Measurements from ENCODE around the gene TTI1.

Gene TTI1

GRCh38 chr20:38033330-38034107 lies at the start of gene TTI1, which contains the start of gene RPRD1B:
Gene TTI1, minus strand, starts transcription at chr20:38033456. Its CDS starts 19,640 bp downstream, at chr20:38013816.
Gene RPRD1B, plus strand, starts transcription at chr20:38033746. Its CDS starts 202 bp downstream, at chr20:38033948.
- peak within 1 kb of the TSS; percentile 89 for H3K27ac ChIP-seq (ENCODE audit: low read depth, low read length)
- peaks cover 43 to 49% of the 10 kb centered on the region in 2 donors for H3K4me1 ChIP-seq (ENCODE audit: control insufficient read depth in 1 of 2, insufficient read depth in 2 of 2, low read length in 2 of 2)
- H3K9ac ChIP-seq (ENCODE audit: low read depth in 1 of 2, low read length in 2 of 2) = peak within 1 kb of the TSS; percentile 88 to 99
- peak within 1 kb of the TSS; percentile 93 to 97 for H3K4me3 ChIP-seq (ENCODE audit: low read depth in 1 of 2, low read length in 2 of 2)
- H3K9me3 ChIP-seq (ENCODE audit: control insufficient read depth in 1 of 2, low read length in 2 of 2) = no peaks in the 10 kb centered on the region
- peaks cover 4 to 6% of the 10 kb centered on the region in 2 donors for H3K36me3 ChIP-seq (ENCODE audit: control insufficient read depth in 1 of 2, insufficient read depth in 2 of 2, low read length in 2 of 2)
- no peaks in the 10 kb centered on the region for H3K27me3 ChIP-seq (ENCODE audit: control insufficient read depth in 1 of 2, insufficient read depth in 2 of 2, low read length in 2 of 2)

DNA sequence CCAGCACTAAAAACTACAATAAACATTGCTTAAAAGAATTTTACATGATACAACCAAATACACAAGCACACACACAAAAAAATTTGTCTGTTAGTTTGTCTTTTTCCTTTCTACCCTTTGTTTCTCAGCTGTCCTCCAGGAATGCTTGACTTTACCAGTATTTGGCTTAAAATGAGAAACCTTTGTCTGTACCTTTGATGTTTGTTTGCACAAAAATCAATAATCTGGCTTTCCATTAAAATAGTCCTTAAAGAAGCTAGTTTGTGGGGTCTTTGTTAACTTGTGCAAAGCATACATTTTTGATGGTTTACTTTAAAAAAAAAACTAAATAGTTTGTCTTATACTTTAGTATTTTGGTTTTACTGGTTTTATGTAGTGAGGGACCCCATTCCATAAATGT lies 49.6 kb upstream of the TTI1 start:
- no peaks in the 10 kb centered on the region for H3K27me3 ChIP-seq (ENCODE audit: control insufficient read depth in 1 of 2, insufficient read depth in 2 of 2, low read length in 2 of 2)
- peaks cover 14 to 62% of the 10 kb centered on the region in 2 donors for H3K36me3 ChIP-seq (ENCODE audit: control insufficient read depth in 1 of 2, insufficient read depth in 2 of 2, low read length in 2 of 2)
- no peaks in the 10 kb centered on the region for H3K9me3 ChIP-seq (ENCODE audit: control insufficient read depth in 1 of 2, low read length in 2 of 2)
- no peak overlapping the region for H3K4me3 ChIP-seq (ENCODE audit: low read depth in 1 of 2, low read length in 2 of 2)
- H3K27ac ChIP-seq (ENCODE audit: low read depth, low read length) = no peak overlapping the region
- no peak overlapping the region for H3K9ac ChIP-seq (ENCODE audit: low read depth in 1 of 2, low read length in 2 of 2)
- H3K4me1 ChIP-seq (ENCODE audit: control insufficient read depth in 1 of 2, insufficient read depth in 2 of 2, low read length in 2 of 2) = no peaks in the 10 kb centered on the region

- Histone ChIP-seq H3K9ac (ENCODE audit: low read depth in 1 of 2, low read length in 2 of 2) (no peak overlapping the region), H3K36me3 (ENCODE audit: control insufficient read depth in 1 of 2, insufficient read depth in 2 of 2, low read length in 2 of 2) (peaks cover 15 to 57% of the 10 kb centered on the region in 2 donors), H3K9me3 (ENCODE audit: control insufficient read depth in 1 of 2, low read length in 2 of 2) (no peaks in the 10 kb centered on the region), H3K27me3 (ENCODE audit: control insufficient read depth in 1 of 2, insufficient read depth in 2 of 2, low read length in 2 of 2) (no peaks in the 10 kb centered on the region), H3K4me3 (ENCODE audit: low read depth in 1 of 2, low read length in 2 of 2) (no peak overlapping the region), H3K27ac (ENCODE audit: low read depth, low read length) (no peak overlapping the region), H3K4me1 (ENCODE audit: control insufficient read depth in 1 of 2, insufficient read depth in 2 of 2, low read length in 2 of 2) (no peaks in the 10 kb centered on the region)
These were observed 48.3 kb upstream of the TTI1 start for GRCh38 chr20:38081575-38081974.

- H3K9me3 ChIP-seq (ENCODE audit: control insufficient read depth in 1 of 2, low read length in 2 of 2) = no peaks in the 10 kb centered on the region
- H3K36me3 ChIP-seq (ENCODE audit: control insufficient read depth in 1 of 2, insufficient read depth in 2 of 2, low read length in 2 of 2) = peaks cover 10 to 42% of the 10 kb centered on the region in 2 donors
- no peaks in the 10 kb centered on the region for H3K27me3 ChIP-seq (ENCODE audit: control insufficient read depth in 1 of 2, insufficient read depth in 2 of 2, low read length in 2 of 2)
- no peak overlapping the region for H3K27ac ChIP-seq (ENCODE audit: low read depth, low read length)
- peaks cover 0 to 3% of the 10 kb centered on the region in 2 donors for H3K4me1 ChIP-seq (ENCODE audit: control insufficient read depth in 1 of 2, insufficient read depth in 2 of 2, low read length in 2 of 2)
- H3K4me3 ChIP-seq (ENCODE audit: low read depth in 1 of 2, low read length in 2 of 2) = no peak overlapping the region
- no peak overlapping the region for H3K9ac ChIP-seq (ENCODE audit: low read depth in 1 of 2, low read length in 2 of 2)
These were observed 46.1 kb upstream of the TTI1 start for GRCh38 chr20:38079353-38079752.

GRCh38 chr20:38078084-38078483 lies 44.8 kb upstream of the TTI1 start:
- Histone ChIP-seq H3K4me3 (ENCODE audit: low read depth in 1 of 2, low read length in 2 of 2) (no peak overlapping the region), H3K27me3 (ENCODE audit: control insufficient read depth in 1 of 2, insufficient read depth in 2 of 2, low read length in 2 of 2) (no peaks in the 10 kb centered on the region), H3K4me1 (ENCODE audit: control insufficient read depth in 1 of 2, insufficient read depth in 2 of 2, low read length in 2 of 2) (peaks cover 0 to 10% of the 10 kb centered on the region in 2 donors), H3K36me3 (ENCODE audit: control insufficient read depth in 1 of 2, insufficient read depth in 2 of 2, low read length in 2 of 2) (peaks cover 6 to 32% of the 10 kb centered on the region in 2 donors), H3K9me3 (ENCODE audit: control insufficient read depth in 1 of 2, low read length in 2 of 2) (no peaks in the 10 kb centered on the region), H3K27ac (ENCODE audit: low read depth, low read length) (no peak overlapping the region), H3K9ac (ENCODE audit: low read depth in 1 of 2, low read length in 2 of 2) (no peak overlapping the region)

GRCh38 chr20:38076548-38076947 lies 43.3 kb upstream of the TTI1 start:
- H3K27me3 ChIP-seq (ENCODE audit: control insufficient read depth in 1 of 2, insufficient read depth in 2 of 2, low read length in 2 of 2) = no peaks in the 10 kb centered on the region
- no peak overlapping the region for H3K27ac ChIP-seq (ENCODE audit: low read depth, low read length)
- no peaks in the 10 kb centered on the region for H3K9me3 ChIP-seq (ENCODE audit: control insufficient read depth in 1 of 2, low read length in 2 of 2)

GRCh38 chr20:38075161-38075998 lies 42.1 kb upstream of the TTI1 start:
- H3K36me3 ChIP-seq (ENCODE audit: control insufficient read depth in 1 of 2, insufficient read depth in 2 of 2, low read length in 2 of 2) = peaks cover 11 to 40% of the 10 kb centered on the region in 2 donors
- H3K27me3 ChIP-seq (ENCODE audit: control insufficient read depth in 1 of 2, insufficient read depth in 2 of 2, low read length in 2 of 2) = no peaks in the 10 kb centered on the region
- H3K9me3 ChIP-seq (ENCODE audit: control insufficient read depth in 1 of 2, low read length in 2 of 2) = no peaks in the 10 kb centered on the region
- no peak overlapping the region for H3K9ac ChIP-seq (ENCODE audit: low read depth in 1 of 2, low read length in 2 of 2)
- peaks cover 0 to 14% of the 10 kb centered on the region in 2 donors for H3K4me1 ChIP-seq (ENCODE audit: control insufficient read depth in 1 of 2, insufficient read depth in 2 of 2, low read length in 2 of 2)
- H3K4me3 ChIP-seq (ENCODE audit: low read depth in 1 of 2, low read length in 2 of 2) = no peak overlapping the region
- no peak overlapping the region for H3K27ac ChIP-seq (ENCODE audit: low read depth, low read length)

More at GRCh38 chr20:38076548-38076947, 43.3 kb upstream of the TTI1 start:
- peaks cover 0 to 14% of the 10 kb centered on the region in 2 donors for H3K4me1 ChIP-seq (ENCODE audit: control insufficient read depth in 1 of 2, insufficient read depth in 2 of 2, low read length in 2 of 2)
- no peak overlapping the region for H3K4me3 ChIP-seq (ENCODE audit: low read depth in 1 of 2, low read length in 2 of 2)
- H3K36me3 ChIP-seq (ENCODE audit: control insufficient read depth in 1 of 2, insufficient read depth in 2 of 2, low read length in 2 of 2) = peaks cover 6 to 32% of the 10 kb centered on the region in 2 donors
- H3K9ac ChIP-seq (ENCODE audit: low read depth in 1 of 2, low read length in 2 of 2) = no peak overlapping the region

GRCh38 chr20:38073307-38074071 lies 40.2 kb upstream of the TTI1 start:
- Histone ChIP-seq H3K9ac (ENCODE audit: low read depth in 1 of 2, low read length in 2 of 2) (no peak overlapping the region), H3K9me3 (ENCODE audit: control insufficient read depth in 1 of 2, low read length in 2 of 2) (no peaks in the 10 kb centered on the region), H3K27ac (ENCODE audit: low read depth, low read length) (no peak overlapping the region), H3K36me3 (ENCODE audit: control insufficient read depth in 1 of 2, insufficient read depth in 2 of 2, low read length in 2 of 2) (peaks cover 19 to 49% of the 10 kb centered on the region in 2 donors), H3K4me3 (ENCODE audit: low read depth in 1 of 2, low read length in 2 of 2) (no peak overlapping the region), H3K27me3 (ENCODE audit: control insufficient read depth in 1 of 2, insufficient read depth in 2 of 2, low read length in 2 of 2) (no peaks in the 10 kb centered on the region), H3K4me1 (ENCODE audit: control insufficient read depth in 1 of 2, insufficient read depth in 2 of 2, low read length in 2 of 2) (peaks cover 0 to 14% of the 10 kb centered on the region in 2 donors)

- no peak overlapping the region for H3K27ac ChIP-seq (ENCODE audit: low read depth, low read length)
- H3K9ac ChIP-seq (ENCODE audit: low read depth in 1 of 2, low read length in 2 of 2) = no peak overlapping the region
- peaks cover 22 to 53% of the 10 kb centered on the region in 2 donors for H3K36me3 ChIP-seq (ENCODE audit: control insufficient read depth in 1 of 2, insufficient read depth in 2 of 2, low read length in 2 of 2)
- H3K4me3 ChIP-seq (ENCODE audit: low read depth in 1 of 2, low read length in 2 of 2) = no peak overlapping the region
- H3K9me3 ChIP-seq (ENCODE audit: control insufficient read depth in 1 of 2, low read length in 2 of 2) = no peaks in the 10 kb centered on the region
- no peaks in the 10 kb centered on the region for H3K27me3 ChIP-seq (ENCODE audit: control insufficient read depth in 1 of 2, insufficient read depth in 2 of 2, low read length in 2 of 2)
- peaks cover 0 to 14% of the 10 kb centered on the region in 2 donors for H3K4me1 ChIP-seq (ENCODE audit: control insufficient read depth in 1 of 2, insufficient read depth in 2 of 2, low read length in 2 of 2)
These were observed 39.6 kb upstream of the TTI1 start for GRCh38 chr20:38072898-38073297.
